ENCODE data around the gene IGF1.
A peak's percentile ranks its signal among the peaks of the same experiment; 100 is the strongest.

Gene IGF1

DNA sequence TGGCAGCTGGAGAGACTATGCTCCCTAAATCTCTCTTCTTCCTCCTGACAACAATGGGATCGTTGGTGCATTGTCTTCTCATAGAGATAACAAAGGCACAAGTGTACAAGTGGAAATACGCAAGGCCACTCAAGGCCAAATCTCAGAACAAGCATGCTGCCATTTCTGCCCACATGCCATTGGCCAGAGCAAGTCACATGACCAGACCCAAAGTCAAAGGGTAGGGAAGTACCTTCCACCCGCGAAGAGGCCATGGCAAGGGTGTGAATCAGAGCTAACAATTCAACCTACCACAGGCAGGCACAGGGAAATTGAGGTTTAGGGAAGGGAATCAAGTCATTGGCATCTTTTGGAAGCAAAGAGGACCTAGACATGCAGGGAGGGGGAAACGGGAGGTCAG lies 38.5 kb upstream of the IGF1 start:
- DNase-seq = no peak
- H3K36me3 Mint-ChIP-seq (ENCODE audit: low read depth) = no peaks in the 10 kb centered on the region
- no peak overlapping the region for H3K27ac Mint-ChIP-seq
- no peak overlapping the region for H3K4me3 Mint-ChIP-seq
- peaks cover 16% of the 10 kb centered on the region for H3K4me1 Mint-ChIP-seq
- H3K9me3 Mint-ChIP-seq = no peaks in the 10 kb centered on the region
- H3K27me3 Mint-ChIP-seq (ENCODE audit: low read depth, poor library complexity) = peaks cover 6% of the 10 kb centered on the region
- TF ChIP-seq, protein P1, sequence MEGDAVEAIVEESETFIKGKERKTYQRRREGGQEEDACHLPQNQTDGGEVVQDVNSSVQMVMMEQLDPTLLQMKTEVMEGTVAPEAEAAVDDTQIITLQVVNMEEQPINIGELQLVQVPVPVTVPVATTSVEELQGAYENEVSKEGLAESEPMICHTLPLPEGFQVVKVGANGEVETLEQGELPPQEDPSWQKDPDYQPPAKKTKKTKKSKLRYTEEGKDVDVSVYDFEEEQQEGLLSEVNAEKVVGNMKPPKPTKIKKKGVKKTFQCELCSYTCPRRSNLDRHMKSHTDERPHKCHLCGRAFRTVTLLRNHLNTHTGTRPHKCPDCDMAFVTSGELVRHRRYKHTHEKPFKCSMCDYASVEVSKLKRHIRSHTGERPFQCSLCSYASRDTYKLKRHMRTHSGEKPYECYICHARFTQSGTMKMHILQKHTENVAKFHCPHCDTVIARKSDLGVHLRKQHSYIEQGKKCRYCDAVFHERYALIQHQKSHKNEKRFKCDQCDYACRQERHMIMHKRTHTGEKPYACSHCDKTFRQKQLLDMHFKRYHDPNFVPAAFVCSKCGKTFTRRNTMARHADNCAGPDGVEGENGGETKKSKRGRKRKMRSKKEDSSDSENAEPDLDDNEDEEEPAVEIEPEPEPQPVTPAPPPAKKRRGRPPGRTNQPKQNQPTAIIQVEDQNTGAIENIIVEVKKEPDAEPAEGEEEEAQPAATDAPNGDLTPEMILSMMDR (IDR thresholded peaks at IDR 0.05) = no peak

DNA sequence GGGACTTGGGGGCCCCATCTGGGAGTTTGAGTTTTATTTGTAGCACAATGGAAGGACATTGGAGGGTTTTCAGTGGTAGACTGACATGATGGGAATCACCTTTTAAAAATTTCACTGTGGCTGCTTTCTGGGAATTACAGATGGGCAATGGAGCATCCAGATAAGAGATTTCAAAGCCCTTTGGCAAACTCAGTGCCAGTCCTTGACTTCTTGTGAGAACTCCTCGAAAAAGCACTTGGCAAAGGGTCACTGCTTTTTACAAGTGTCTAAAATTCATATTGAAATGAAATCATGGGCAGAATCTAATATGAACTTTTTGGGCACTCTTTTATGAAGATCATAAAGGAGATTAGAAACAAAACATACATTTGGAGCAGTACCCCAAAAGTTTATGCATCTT lies 34.3 kb upstream of the IGF1 start:
- no peak overlapping the region for H3K27ac Mint-ChIP-seq
- peaks cover 3% of the 10 kb centered on the region for H3K27me3 Mint-ChIP-seq (ENCODE audit: low read depth, poor library complexity)
- no peaks in the 10 kb centered on the region for H3K36me3 Mint-ChIP-seq (ENCODE audit: low read depth)
- no peaks in the 10 kb centered on the region for H3K9me3 Mint-ChIP-seq
- TF ChIP-seq, protein P1 (IDR thresholded peaks at IDR 0.05) = no peak
- no peak overlapping the region for H3K4me3 Mint-ChIP-seq
- H3K4me1 Mint-ChIP-seq = no peaks in the 10 kb centered on the region
- no peak for DNase-seq

GRCh38 chr12:102513739-102514138 lies 33.4 kb upstream of the IGF1 start:
- Mint-ChIP-seq H3K4me1 (no peaks in the 10 kb centered on the region), H3K9me3 (no peaks in the 10 kb centered on the region), H3K36me3 (ENCODE audit: low read depth) (no peaks in the 10 kb centered on the region), H3K4me3 (no peak overlapping the region), H3K27me3 (ENCODE audit: low read depth, poor library complexity) (peaks cover 3% of the 10 kb centered on the region), H3K27ac (no peak overlapping the region)
- TF ChIP-seq, protein P1 (IDR thresholded peaks at IDR 0.05) = no peak
- no peak for DNase-seq

DNA sequence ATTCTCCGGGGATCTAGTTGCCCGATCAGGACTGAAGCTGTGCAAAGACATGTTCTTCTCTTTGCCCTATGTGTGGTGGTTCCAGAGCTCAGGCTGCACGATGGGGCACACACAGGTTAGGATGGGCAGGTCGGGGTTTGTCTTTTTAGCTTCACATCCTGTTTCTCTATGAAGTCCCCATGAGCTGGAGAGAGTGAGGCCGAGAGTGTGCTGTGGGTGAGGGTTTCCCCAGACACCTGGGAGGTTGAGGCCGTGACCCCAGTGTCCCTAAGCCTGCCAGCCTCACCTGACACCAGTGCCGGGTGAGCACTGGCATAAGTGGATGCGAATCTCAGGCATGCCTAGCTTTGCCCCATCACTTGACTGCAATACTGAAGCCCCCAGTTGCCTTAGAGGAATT lies 32.9 kb upstream of the IGF1 start:
- H3K36me3 Mint-ChIP-seq (ENCODE audit: low read depth) = no peaks in the 10 kb centered on the region
- H3K9me3 Mint-ChIP-seq = no peaks in the 10 kb centered on the region
- H3K27ac Mint-ChIP-seq = no peak overlapping the region
- peaks cover 3% of the 10 kb centered on the region for H3K27me3 Mint-ChIP-seq (ENCODE audit: low read depth, poor library complexity)
- no peak overlapping the region for H3K4me3 Mint-ChIP-seq
- TF ChIP-seq, protein P1 (IDR thresholded peaks at IDR 0.05) = no peak
- H3K4me1 Mint-ChIP-seq = no peaks in the 10 kb centered on the region
- no peak for DNase-seq

DNA sequence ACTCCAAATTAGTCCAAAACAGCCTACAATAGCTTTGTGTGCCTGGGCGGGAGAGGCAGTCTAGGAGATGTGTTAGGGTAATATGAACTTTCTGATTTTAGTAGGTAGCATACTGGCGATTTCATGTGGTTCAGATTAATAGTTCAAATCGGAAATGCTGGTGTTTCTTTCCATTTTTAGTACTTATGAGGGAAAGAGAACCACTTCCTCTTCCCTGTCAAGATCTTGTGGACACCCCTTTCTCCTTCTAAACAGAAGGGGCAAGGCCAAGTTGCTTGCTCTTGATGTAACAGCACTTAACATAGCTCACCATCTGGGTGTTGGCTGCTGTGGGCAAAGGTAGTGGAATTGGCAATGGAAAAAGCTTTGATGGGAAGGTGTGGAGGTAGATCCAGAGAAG lies 32.2 kb upstream of the IGF1 start:
- H3K4me3 Mint-ChIP-seq = no peak overlapping the region
- H3K27me3 Mint-ChIP-seq (ENCODE audit: low read depth, poor library complexity) = peaks cover 3% of the 10 kb centered on the region
- H3K9me3 Mint-ChIP-seq = peaks cover 2% of the 10 kb centered on the region
- TF ChIP-seq, protein P1 (IDR thresholded peaks at IDR 0.05) = no peak
- peak overlapping the region; percentile 38 for H3K27ac Mint-ChIP-seq
- no peaks in the 10 kb centered on the region for H3K4me1 Mint-ChIP-seq
- H3K36me3 Mint-ChIP-seq (ENCODE audit: low read depth) = no peaks in the 10 kb centered on the region
- DNase-seq = no peak

DNA sequence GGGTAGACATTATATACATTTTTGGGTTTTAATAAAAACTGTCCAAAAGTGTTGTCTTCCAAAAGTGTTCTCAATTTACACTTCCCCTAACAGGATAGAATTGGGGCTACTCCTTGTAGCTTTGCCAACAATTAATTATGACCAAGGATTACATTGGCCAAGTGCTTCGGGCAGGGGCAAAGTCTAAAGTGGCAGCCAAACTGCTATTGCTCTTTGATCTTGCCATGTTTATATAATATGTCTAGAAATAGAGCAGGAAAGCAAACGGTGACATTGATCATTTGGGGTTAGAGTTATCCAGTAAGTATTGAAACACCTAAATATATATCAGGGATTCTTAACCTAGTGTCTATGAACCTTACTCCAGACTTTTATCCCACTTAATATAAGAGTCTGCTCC lies 31.2 kb upstream of the IGF1 start:
- no peak for DNase-seq
- TF ChIP-seq, protein P1 (IDR thresholded peaks at IDR 0.05) = no peak
- H3K27ac Mint-ChIP-seq = no peak overlapping the region
- H3K4me1 Mint-ChIP-seq = no peaks in the 10 kb centered on the region
- peaks cover 4% of the 10 kb centered on the region for H3K36me3 Mint-ChIP-seq (ENCODE audit: low read depth)
- H3K27me3 Mint-ChIP-seq (ENCODE audit: low read depth, poor library complexity) = peaks cover 3% of the 10 kb centered on the region
- H3K9me3 Mint-ChIP-seq = peaks cover 11% of the 10 kb centered on the region
- no peak overlapping the region for H3K4me3 Mint-ChIP-seq

Data from nephron progenitor cell (in vitro differentiated cells).